Activated T-cell treated with anti-CD3 and anti-CD28 coated beads, Interleukin-2, amount 50 U/mL, for 24 hours (primary cell): Measurements from ENCODE around the gene PHYKPL.

ENCODE experiments used
- DNase-seq: peaks from one replicate; pipeline ENCODE4 v3.0.0-alpha.2; 2020
- H3K27ac Mint-ChIP-seq: 2 replicates; pipeline ENCODE4 v1.8.0; 2020; ENCODE audit warnings: mild to moderate bottlenecking, mixed read lengths
- H3K27me3 Mint-ChIP-seq: 2 replicates; pipeline ENCODE4 v1.8.0; 2020; ENCODE audit warnings: mixed read lengths
- H3K36me3 Mint-ChIP-seq: 2 replicates; pipeline ENCODE4 v1.8.0; 2020; ENCODE audit warnings: low read depth, mixed read lengths
- H3K4me1 Mint-ChIP-seq: 2 replicates; pipeline ENCODE4 v1.8.0; 2020; ENCODE audit warnings: low read depth, mixed read lengths
- H3K4me3 Mint-ChIP-seq: 2 replicates; pipeline ENCODE4 v1.8.0; 2020; ENCODE audit warnings: mild to moderate bottlenecking, moderate library complexity, mixed read lengths
- H3K9me3 Mint-ChIP-seq: 2 replicates; pipeline ENCODE4 v1.8.0; 2020; ENCODE audit warnings: mixed read lengths

PHYKPL gene

DNA sequence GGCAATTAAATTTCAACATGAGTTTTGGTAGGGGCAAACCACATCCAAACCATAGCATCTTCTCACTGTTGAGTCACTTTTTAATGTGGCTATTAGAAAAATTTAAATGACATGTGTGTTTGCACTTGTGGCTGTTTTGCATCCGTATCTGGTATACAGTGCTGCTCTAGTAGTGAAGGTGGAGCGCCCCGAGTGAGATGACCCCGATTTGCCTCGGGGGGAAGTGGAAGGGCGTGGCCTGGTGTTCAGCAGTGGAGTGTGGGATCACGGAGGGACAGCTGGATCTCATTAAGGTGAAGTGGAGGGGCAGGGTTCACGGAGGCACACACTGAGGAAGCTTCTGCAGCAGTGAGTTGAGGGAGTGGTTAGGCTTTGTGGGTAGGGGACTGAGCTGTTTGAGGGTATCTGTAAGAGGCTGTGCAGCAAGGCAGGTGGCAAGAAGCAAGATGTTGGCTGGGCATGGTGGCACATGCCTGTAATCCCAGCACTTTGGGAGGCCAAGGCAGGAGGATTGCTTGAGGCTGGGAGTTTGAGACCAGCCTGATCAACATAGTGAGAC lies 39.3 kb downstream of the PHYKPL start:
- H3K27ac Mint-ChIP-seq = no peak overlapping the region
- peaks cover 33% of the 10 kb centered on the region for H3K27me3 Mint-ChIP-seq
- DNase-seq = no peak
- H3K36me3 Mint-ChIP-seq = no peaks in the 10 kb centered on the region
- H3K4me1 Mint-ChIP-seq = peaks cover 17% of the 10 kb centered on the region
- H3K4me3 Mint-ChIP-seq = no peak overlapping the region
- H3K9me3 Mint-ChIP-seq = no peaks in the 10 kb centered on the region

- Mint-ChIP-seq H3K36me3 (no peaks in the 10 kb centered on the region), H3K9me3 (no peaks in the 10 kb centered on the region), H3K27ac (no peak overlapping the region), H3K4me1 (peaks cover 17% of the 10 kb centered on the region), H3K4me3 (no peak overlapping the region), H3K27me3 (peaks cover 34% of the 10 kb centered on the region)
- DNase-seq = no peak
Observed at GRCh38 chr5:178192787-178193186, 39.8 kb downstream of the PHYKPL start.

DNA sequence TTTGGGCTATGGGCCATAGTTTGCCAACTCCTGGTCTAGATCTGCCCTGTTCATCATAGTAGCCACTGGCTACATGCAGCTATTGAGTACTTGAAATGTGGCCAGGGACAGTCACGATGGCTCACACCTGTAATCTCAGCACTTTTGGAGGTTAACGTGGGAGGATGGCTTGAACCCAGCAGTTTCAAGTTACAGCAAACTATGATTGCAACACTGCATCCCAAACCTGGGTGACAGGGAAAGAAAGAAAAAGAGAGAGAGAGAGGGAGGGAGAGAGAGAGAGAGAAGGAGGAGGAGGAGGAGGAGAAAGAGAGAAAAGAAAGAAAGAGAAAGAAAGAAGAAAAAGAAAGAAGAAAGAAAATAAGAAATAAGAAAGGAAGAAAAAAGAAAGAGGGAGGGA lies 40.4 kb downstream of the PHYKPL start:
- Mint-ChIP-seq H3K27ac (no peak overlapping the region), H3K4me1 (peaks cover 17% of the 10 kb centered on the region), H3K27me3 (peaks cover 34% of the 10 kb centered on the region), H3K36me3 (no peaks in the 10 kb centered on the region), H3K4me3 (no peak overlapping the region), H3K9me3 (no peaks in the 10 kb centered on the region)
- DNase-seq = no peak

- Mint-ChIP-seq H3K4me3 (no peak overlapping the region), H3K27ac (no peak overlapping the region), H3K36me3 (no peaks in the 10 kb centered on the region), H3K9me3 (no peaks in the 10 kb centered on the region), H3K4me1 (peaks cover 17% of the 10 kb centered on the region), H3K27me3 (peaks cover 34% of the 10 kb centered on the region)
- DNase-seq = no peak
Observed at GRCh38 chr5:178191661-178192060, 40.9 kb downstream of the PHYKPL start.

GRCh38 chr5:178189433-178189832 lies 43.2 kb downstream of the PHYKPL start:
- DNase-seq = no peak
- no peak overlapping the region for H3K4me3 Mint-ChIP-seq
- peaks cover 16% of the 10 kb centered on the region for H3K4me1 Mint-ChIP-seq
- peaks cover 30% of the 10 kb centered on the region for H3K27me3 Mint-ChIP-seq
- H3K9me3 Mint-ChIP-seq = no peaks in the 10 kb centered on the region
- no peak overlapping the region for H3K27ac Mint-ChIP-seq
- H3K36me3 Mint-ChIP-seq = no peaks in the 10 kb centered on the region

DNA sequence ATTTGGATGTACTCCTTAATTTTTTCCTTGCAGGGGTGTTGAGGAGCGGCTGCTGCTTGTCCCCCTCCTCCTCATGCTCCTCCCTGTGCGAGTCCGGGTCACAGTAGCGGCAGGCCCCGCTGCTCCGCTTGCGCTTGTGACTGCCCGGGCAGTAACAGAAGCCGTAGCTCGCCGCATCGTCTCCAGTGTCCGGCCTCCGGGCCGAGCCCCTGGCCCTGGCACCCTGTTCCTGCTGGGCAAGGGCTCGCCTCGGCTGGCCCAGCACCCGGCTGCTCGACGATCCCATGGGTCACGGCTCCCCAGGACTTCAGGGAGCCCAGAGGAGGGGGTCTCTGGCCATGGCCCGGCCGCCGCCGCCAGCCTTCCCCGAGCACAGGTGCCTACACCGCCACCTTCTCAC lies 45.6 kb downstream of the PHYKPL start, which contains the start of gene GMCL2:
GMCL2 (minus strand) TSS at position 358 of the 400 bp plus-strand sequence; CDS start at position 286, 72 bp downstream.
- Mint-ChIP-seq H3K27ac (no peak within 1 kb of the TSS), H3K9me3 (no peaks in the 10 kb centered on the region), H3K36me3 (no peaks in the 10 kb centered on the region), H3K27me3 (peaks cover 12% of the 10 kb centered on the region), H3K4me3 (no peak within 1 kb of the TSS), H3K4me1 (peaks cover 6% of the 10 kb centered on the region)
- no peak for DNase-seq

DNA sequence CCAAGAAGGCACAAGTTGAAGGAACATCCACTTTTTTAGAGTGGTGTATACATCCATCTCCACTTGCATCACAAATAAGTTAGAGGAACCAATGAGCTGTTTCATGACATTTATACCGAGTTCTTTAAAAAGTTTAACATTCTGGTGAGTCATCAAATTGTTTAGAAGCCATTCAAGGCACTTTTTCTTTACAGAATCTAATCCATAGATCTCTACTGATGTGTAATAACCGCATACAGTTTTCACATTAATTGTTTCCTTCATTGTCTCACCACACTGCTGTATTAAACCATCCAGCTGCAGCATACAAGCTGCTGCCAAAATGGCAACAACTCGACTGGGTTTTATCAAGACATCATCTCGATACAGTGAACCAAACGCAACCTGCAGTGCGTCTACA lies 46.2 kb downstream of the PHYKPL start:
- H3K4me1 Mint-ChIP-seq = peaks cover 7% of the 10 kb centered on the region
- H3K9me3 Mint-ChIP-seq = no peaks in the 10 kb centered on the region
- no peak overlapping the region for H3K27ac Mint-ChIP-seq
- H3K27me3 Mint-ChIP-seq = peaks cover 10% of the 10 kb centered on the region
- H3K4me3 Mint-ChIP-seq = no peak overlapping the region
- DNase-seq = no peak
- no peaks in the 10 kb centered on the region for H3K36me3 Mint-ChIP-seq

- Mint-ChIP-seq H3K36me3 (no peaks in the 10 kb centered on the region), H3K9me3 (no peaks in the 10 kb centered on the region), H3K27ac (no peak overlapping the region), H3K4me1 (peaks cover 7% of the 10 kb centered on the region), H3K27me3 (peaks cover 4% of the 10 kb centered on the region), H3K4me3 (no peak overlapping the region)
- no peak for DNase-seq
Observed at GRCh38 chr5:178182158-178182876, 50.3 kb downstream of the PHYKPL start.

DNA sequence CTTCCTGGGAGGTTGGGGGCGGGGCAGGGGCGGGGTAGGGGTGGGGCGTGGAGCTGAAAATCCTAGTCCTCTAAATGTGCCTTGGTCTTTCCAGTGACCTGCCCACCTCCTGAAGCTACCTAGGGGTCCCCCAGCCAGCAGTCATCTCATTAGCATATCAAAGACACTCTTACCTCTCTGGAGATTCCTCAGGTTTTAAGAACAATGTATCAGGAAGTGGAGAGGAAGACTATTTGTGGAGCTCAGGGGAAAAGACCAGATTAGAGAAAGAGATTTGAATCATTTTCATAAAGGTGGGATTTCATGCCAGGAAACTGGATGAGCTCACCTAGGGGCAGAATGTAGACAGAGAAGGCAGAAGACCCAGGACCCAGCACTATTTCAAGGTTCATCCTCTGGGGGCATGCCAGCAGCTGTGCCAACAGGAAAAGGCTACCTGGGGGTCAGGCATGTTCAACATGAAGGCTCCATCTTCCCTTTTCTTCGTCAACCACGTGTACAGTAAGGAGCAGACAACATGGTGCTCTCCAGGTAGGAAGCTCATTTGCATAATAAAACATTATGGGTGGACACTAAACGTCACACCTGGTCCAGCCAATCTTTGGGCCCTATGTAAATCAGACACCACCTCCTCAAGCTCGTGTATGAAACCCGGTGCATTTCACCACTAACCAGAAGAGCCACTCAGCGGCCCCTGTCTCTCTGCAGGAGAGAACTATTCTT lies 52.3 kb downstream of the PHYKPL start:
- Mint-ChIP-seq H3K4me1 (peaks cover 7% of the 10 kb centered on the region), H3K4me3 (no peak overlapping the region), H3K27ac (no peak overlapping the region), H3K9me3 (no peaks in the 10 kb centered on the region), H3K27me3 (peaks cover 4% of the 10 kb centered on the region), H3K36me3 (no peaks in the 10 kb centered on the region)
- DNase-seq = no peak

- Mint-ChIP-seq H3K36me3 (no peaks in the 10 kb centered on the region), H3K27ac (no peak overlapping the region), H3K4me1 (peaks cover 6% of the 10 kb centered on the region), H3K4me3 (no peak overlapping the region), H3K9me3 (no peaks in the 10 kb centered on the region), H3K27me3 (peaks cover 4% of the 10 kb centered on the region)
- DNase-seq = no peak
Observed at GRCh38 chr5:178177569-178177968, 55.0 kb downstream of the PHYKPL start.

DNA sequence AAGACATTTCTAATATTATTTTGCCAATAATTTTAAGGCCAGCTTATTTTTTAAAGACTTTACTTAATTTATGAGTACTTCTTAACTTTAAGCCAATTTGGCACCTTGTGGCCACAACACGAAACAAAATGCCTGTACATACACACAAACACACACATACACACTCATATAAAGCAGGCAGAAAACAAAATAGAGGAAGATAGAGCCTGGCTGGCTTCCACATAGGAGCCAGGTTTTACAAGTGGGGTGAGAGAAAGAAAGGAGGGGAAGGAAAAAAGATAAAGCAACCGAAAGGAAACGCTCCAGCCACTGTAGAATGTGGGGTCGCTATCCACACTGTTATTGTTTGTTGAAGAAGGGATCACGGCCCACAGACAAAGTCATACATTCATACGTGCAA lies 55.8 kb downstream of the PHYKPL start:
- Mint-ChIP-seq H3K36me3 (no peaks in the 10 kb centered on the region), H3K4me3 (no peak overlapping the region), H3K27me3 (peaks cover 4% of the 10 kb centered on the region), H3K27ac (no peak overlapping the region), H3K4me1 (no peaks in the 10 kb centered on the region), H3K9me3 (no peaks in the 10 kb centered on the region)
- DNase-seq = no peak

- DNase-seq = no peak
- Mint-ChIP-seq H3K36me3 (no peaks in the 10 kb centered on the region), H3K27ac (no peak overlapping the region), H3K4me1 (no peaks in the 10 kb centered on the region), H3K9me3 (no peaks in the 10 kb centered on the region), H3K27me3 (peaks cover 4% of the 10 kb centered on the region), H3K4me3 (no peak overlapping the region)
Observed at GRCh38 chr5:178174456-178174855, 58.1 kb downstream of the PHYKPL start.

- H3K27me3 Mint-ChIP-seq = no peaks in the 10 kb centered on the region
- no peak for DNase-seq
- H3K27ac Mint-ChIP-seq = no peak overlapping the region
- H3K4me3 Mint-ChIP-seq = no peak overlapping the region
- H3K36me3 Mint-ChIP-seq = no peaks in the 10 kb centered on the region
- H3K4me1 Mint-ChIP-seq = no peaks in the 10 kb centered on the region
- H3K9me3 Mint-ChIP-seq = no peaks in the 10 kb centered on the region
Observed at GRCh38 chr5:178170455-178170854, 62.1 kb downstream of the PHYKPL start.

- no peak overlapping the region for H3K4me3 Mint-ChIP-seq
- H3K9me3 Mint-ChIP-seq = no peaks in the 10 kb centered on the region
- peaks cover 7% of the 10 kb centered on the region for H3K4me1 Mint-ChIP-seq
- no peak for DNase-seq
- no peaks in the 10 kb centered on the region for H3K36me3 Mint-ChIP-seq
- no peak overlapping the region for H3K27ac Mint-ChIP-seq
- H3K27me3 Mint-ChIP-seq = peaks cover 29% of the 10 kb centered on the region
Observed at GRCh38 chr5:178165581-178165980, 67.0 kb downstream of the PHYKPL start.
